DOHH2 (cell line): ENCODE measurements around the gene TOP2A.

Source experiments
- CTCF ChIP-seq: fragments of 200-600 bp; sonication (generic); IDR thresholded peaks from one replicate; pipeline ENCODE4 v1.5.1; 2014; ENCODE audit warnings: antibody characterized with exemption, mild to moderate bottlenecking, low read depth, low read length; ENCODE audit not compliant: poor library complexity, severe bottlenecking
- EZH2phosphoT487 ChIP-seq: fragments of 200-600 bp; sonication (generic); IDR thresholded peaks from 2 replicates; pipeline ENCODE4 v1.6.1; 2017; ENCODE audit warnings: borderline replicate concordance, mild to moderate bottlenecking, antibody characterized with exemption, low read length, moderate library complexity, mixed read lengths

DNA sequence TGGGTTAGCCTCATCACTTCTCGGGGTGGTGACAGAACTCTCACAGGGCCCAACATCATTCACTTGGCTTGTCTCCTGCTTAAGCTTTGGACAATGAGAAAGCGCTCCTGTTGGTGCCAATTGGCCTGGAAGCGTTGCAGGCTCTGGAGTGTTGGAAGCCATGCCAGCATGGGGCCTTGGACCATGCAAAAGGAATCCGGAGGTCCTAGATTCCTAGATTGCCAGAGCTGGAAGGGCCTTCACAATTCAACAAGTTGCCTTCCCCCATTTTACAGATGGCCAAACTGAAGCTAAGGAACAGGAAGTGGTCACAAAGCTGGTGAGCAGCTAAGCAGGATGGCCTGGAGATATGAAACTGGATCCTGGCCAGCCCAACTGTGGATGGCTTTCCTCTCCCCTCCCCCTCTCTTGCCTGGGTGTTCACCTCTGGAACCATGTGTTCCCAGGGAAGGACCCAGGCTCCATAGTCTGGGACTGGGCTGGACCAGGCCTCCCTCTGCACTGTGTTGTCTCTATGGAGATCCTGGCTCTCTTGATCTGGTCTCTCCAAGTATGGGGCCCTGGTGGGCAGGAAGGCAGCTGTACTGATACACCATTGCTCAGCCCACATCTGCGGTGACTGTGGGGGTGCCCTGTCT is 19.5 kb upstream of the TOP2A start:
- TF ChIP-seq CTCF, result no peak
- no peak for TF ChIP-seq EZH2phosphoT487
